GM23338 (cell line): ENCODE results near the gene NDST4. TPM values are rescaled to one million over a fixed set of nuclear protein-coding genes. Genes with fewer than 3 reads are reported as not detected.

Source experiments
- ATAC-seq: fragments of 200-7000 bp; cut with Tn5 transposase; 3 replicates; pipeline ENCODE4 v1.9.1; 2020
- DNase-seq: peaks from one replicate; pipeline ENCODE4 v3.0.0-alpha.2; 2015; ENCODE audit warnings: low spot score
- H2AFZ ChIP-seq: fragments of 200-600 bp; sonication (generic); 2 replicates; pipeline ENCODE4 v1.8.0; 2016; ENCODE audit warnings: antibody characterized with exemption, mild to moderate bottlenecking, moderate library complexity
- H3F3A ChIP-seq: fragments of 200-600 bp; sonication (generic); replicated peaks from 2 replicates; pipeline ENCODE4 v1.8.0; 2017; ENCODE audit warnings: antibody characterized with exemption, mixed run types, low read depth
- H3K27ac ChIP-seq: fragments of 200-600 bp; sonication (generic); 2 replicates; pipeline ENCODE4 v1.6.1; 2016; ENCODE audit warnings: low read depth
- H3K27me3 ChIP-seq: fragments of 200-600 bp; sonication (generic); 2 replicates; pipeline ENCODE4 v1.8.0; 2016; ENCODE audit warnings: mild to moderate bottlenecking, mixed run types, moderate library complexity; ENCODE audit not compliant: insufficient read depth
- H3K36me3 ChIP-seq: fragments of 200-600 bp; sonication (generic); 2 replicates; pipeline ENCODE4 v1.8.0; 2016; ENCODE audit warnings: mild to moderate bottlenecking; ENCODE audit not compliant: insufficient read depth
- H3K4me1 ChIP-seq: fragments of 200-600 bp; sonication (generic); 2 replicates; pipeline ENCODE4 v1.8.0; 2016; ENCODE audit warnings: mild to moderate bottlenecking, moderate library complexity; ENCODE audit not compliant: insufficient read depth
- H3K4me2 ChIP-seq: fragments of 200-600 bp; sonication (generic); 2 replicates; pipeline ENCODE4 v1.7.1; 2017; ENCODE audit warnings: mixed run types
- H3K4me3 ChIP-seq: fragments of 200-600 bp; sonication (generic); 2 replicates; pipeline ENCODE4 v1.6.1; 2016; ENCODE audit warnings: mixed run types
- H3K79me2 ChIP-seq: fragments of 200-600 bp; sonication (generic); replicated peaks from 2 replicates; pipeline ENCODE4 v1.8.0; 2017; ENCODE audit warnings: mild to moderate bottlenecking; ENCODE audit not compliant: insufficient read depth
- H3K9me2 ChIP-seq: fragments of 200-600 bp; sonication (generic); 2 replicates; pipeline ENCODE4 v1.8.0; 2017; ENCODE audit not compliant: insufficient read depth
- H4K20me1 ChIP-seq: fragments of 200-600 bp; sonication (generic); replicated peaks from 2 replicates; pipeline ENCODE4 v1.8.0; 2017; ENCODE audit warnings: mild to moderate bottlenecking; ENCODE audit not compliant: insufficient read depth
- H3K27ac Mint-ChIP-seq: 2 replicates; pipeline ENCODE4 v1.8.0; 2020; ENCODE audit warnings: inconsistent platforms, mild to moderate bottlenecking, moderate library complexity, mixed read lengths
- H3K27me3 Mint-ChIP-seq: 3 replicates; pipeline ENCODE4 v1.8.0; 2022; ENCODE audit warnings: low read depth, mild to moderate bottlenecking, moderate library complexity, mixed read lengths, inconsistent platforms; ENCODE audit not compliant: insufficient read depth, poor library complexity
- H3K36me3 Mint-ChIP-seq: 3 replicates; pipeline ENCODE4 v1.8.0; 2021; ENCODE audit warnings: low read depth, mild to moderate bottlenecking, inconsistent platforms, moderate library complexity, mixed read lengths
- H3K4me1 Mint-ChIP-seq: 3 replicates; pipeline ENCODE4 v1.8.0; 2020; ENCODE audit warnings: mild to moderate bottlenecking, inconsistent platforms, mixed read lengths
- H3K4me3 Mint-ChIP-seq: 3 replicates; pipeline ENCODE4 v1.8.0; 2021; ENCODE audit warnings: moderate library complexity, mild to moderate bottlenecking, inconsistent platforms, mixed read lengths
- H3K9me3 Mint-ChIP-seq: 3 replicates; pipeline ENCODE4 v1.8.0; 2020; ENCODE audit warnings: moderate library complexity, mild to moderate bottlenecking, inconsistent platforms, mixed read lengths
- CREB1 ChIP-seq: fragments of 250-450 bp; sonication (Bioruptor Pico); IDR thresholded peaks from 2 replicates; pipeline ENCODE4 v1.5.0; 2020; ENCODE audit warnings: low read depth, mild to moderate bottlenecking, moderate library complexity
- CTCF ChIP-seq, 2 experiments: fragments of 200-600 bp in 1 of 2; sonication (generic) in 1 of 2; conservative IDR thresholded peaks; 2 replicates each; pipeline versions ENCODE4 v1.5.1 to v1.6.1; 2016 to 2017; ENCODE audit warnings: antibody characterized with exemption in 2 of 2, low read depth in 2 of 2, mild to moderate bottlenecking in 2 of 2, moderate library complexity in 1 of 2
- EZH2 ChIP-seq: fragments of 200-600 bp; sonication (generic); IDR thresholded peaks from one replicate; pipeline ENCODE4 v1.8.0; 2017; ENCODE audit warnings: antibody characterized with exemption, mild to moderate bottlenecking, low read depth; ENCODE audit not compliant: unreplicated experiment
- EZH2phosphoT487 ChIP-seq: fragments of 200-600 bp; sonication (generic); IDR thresholded peaks from one replicate; pipeline ENCODE4 v1.8.1; 2018; ENCODE audit warnings: antibody characterized with exemption; ENCODE audit not compliant: unreplicated experiment
- NANOG ChIP-seq: IDR thresholded peaks from 2 replicates; pipeline ENCODE4 v1.6.1; 2016; ENCODE audit warnings: antibody characterized with exemption, borderline replicate concordance
- POLR2AphosphoS5 ChIP-seq: IDR thresholded peaks from 2 replicates; pipeline ENCODE4 v1.6.1; 2016; ENCODE audit warnings: antibody characterized with exemption, low read depth
- STAT1 ChIP-seq: IDR thresholded peaks from one replicate; pipeline ENCODE4 v1.6.1; 2016; ENCODE audit warnings: antibody characterized with exemption; ENCODE audit not compliant: unreplicated experiment
- ZNF114 ChIP-seq: fragments of 250-450 bp; sonication (Bioruptor Pico); IDR thresholded peaks from 2 replicates; pipeline ENCODE4 v1.5.0; 2020; ENCODE audit warnings: mild to moderate bottlenecking, moderate library complexity
- ZNF462 ChIP-seq: fragments of 250-450 bp; sonication (Bioruptor Pico); IDR thresholded peaks from 2 replicates; pipeline ENCODE4 v1.5.0; 2020; ENCODE audit warnings: mild to moderate bottlenecking, moderate library complexity
- polyA plus RNA-seq: library from polyadenylated mRNA; unstranded; fragments of >200 nt; fragmentation: Nextera tagmentation; extraction: Ambion mirVana; gene quantifications from 2 replicates; pipeline ENCODE4 v1.2.1, GENCODE V29; 2016
- total RNA-seq: library from RNA; depleted of rRNA; stranded (reverse); fragments of >200 nt; shearing (Covaris generic); gene quantifications from 2 replicates; pipeline ENCODE4 v1.2.3, GENCODE V29; 2014
- TF ChIP-seq, protein P1 (sequence below): IDR thresholded peaks from 2 replicates; pipeline ENCODE4 v1.6.1; 2016; ENCODE audit warnings: antibody characterized with exemption

Gene NDST4
- total and polyA plus RNA-seq, 2 experiments from 2014 or later = not detected

DNA sequence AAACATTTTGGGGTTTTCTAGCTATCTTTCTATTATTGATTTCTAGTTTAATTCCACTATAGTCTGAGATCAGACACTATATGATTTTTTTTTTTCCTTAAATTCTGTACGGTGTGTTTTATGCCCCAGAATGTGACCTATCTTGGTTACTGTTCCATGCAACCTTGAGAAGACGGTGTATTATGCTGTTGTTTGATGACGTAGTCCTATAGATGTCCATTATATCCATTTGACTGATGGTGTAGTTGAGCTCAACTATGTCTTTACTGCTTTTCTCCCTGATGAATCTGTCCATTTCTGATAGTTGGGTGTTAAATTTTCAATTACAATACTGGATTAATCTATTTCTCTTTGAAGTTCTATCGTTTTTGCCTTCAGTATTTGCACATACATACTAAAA, 212.5 kb downstream of the NDST4 start (continued):
- TF ChIP-seq CTCF (conservative IDR thresholded peaks at IDR 0.05; ENCODE audit: low read depth in 2 of 2) (no peak), CREB1 (CRISPR knock-in tag) (no peak), ZNF114 (CRISPR knock-in tag) (no peak), POLR2AphosphoS5 (no peak)

DNA sequence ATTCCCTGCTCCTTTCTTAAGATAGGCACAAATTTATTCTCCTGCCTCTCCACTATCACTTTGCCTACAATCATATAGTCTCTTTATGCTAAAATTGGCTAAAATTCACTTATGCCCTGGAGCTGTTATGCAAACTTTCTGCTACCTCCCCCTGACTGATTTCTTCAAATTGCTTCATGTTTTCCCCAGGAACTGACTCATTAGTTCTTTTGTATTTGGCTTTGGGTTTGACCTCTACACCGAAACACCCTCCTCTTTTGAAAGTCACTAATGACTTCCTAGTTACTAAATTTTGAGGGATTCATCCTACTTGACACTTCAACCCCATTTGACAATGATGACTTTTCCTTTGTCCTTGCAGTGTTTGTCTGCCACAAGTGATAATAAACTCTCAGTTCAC, 222.6 kb downstream of the NDST4 start:
- H3K4me3 Mint-ChIP-seq = no peak overlapping the region
- no peaks in the 10 kb centered on the region for H3F3A ChIP-seq
- H3K9me3 Mint-ChIP-seq = no peaks in the 10 kb centered on the region
- H4K20me1 ChIP-seq = no peaks in the 10 kb centered on the region
- H3K27me3 Mint-ChIP-seq = peaks cover 2% of the 10 kb centered on the region
- DNase-seq = no peak
- ATAC-seq = no peak
- no peak overlapping the region; the same call in 1 of the 2 replicates for H2AFZ ChIP-seq
- TF ChIP-seq NANOG (no peak), POLR2AphosphoS5 (no peak), EZH2 (no peak), CREB1 (CRISPR knock-in tag) (no peak), EZH2phosphoT487 (no peak)
- TF ChIP-seq, protein P1, sequence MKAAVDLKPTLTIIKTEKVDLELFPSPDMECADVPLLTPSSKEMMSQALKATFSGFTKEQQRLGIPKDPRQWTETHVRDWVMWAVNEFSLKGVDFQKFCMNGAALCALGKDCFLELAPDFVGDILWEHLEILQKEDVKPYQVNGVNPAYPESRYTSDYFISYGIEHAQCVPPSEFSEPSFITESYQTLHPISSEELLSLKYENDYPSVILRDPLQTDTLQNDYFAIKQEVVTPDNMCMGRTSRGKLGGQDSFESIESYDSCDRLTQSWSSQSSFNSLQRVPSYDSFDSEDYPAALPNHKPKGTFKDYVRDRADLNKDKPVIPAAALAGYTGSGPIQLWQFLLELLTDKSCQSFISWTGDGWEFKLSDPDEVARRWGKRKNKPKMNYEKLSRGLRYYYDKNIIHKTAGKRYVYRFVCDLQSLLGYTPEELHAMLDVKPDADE = no peak
- no peaks in the 10 kb centered on the region for H3K4me1 ChIP-seq
- H3K36me3 ChIP-seq = no peaks in the 10 kb centered on the region
- no peaks in the 10 kb centered on the region for H3K27me3 ChIP-seq
- H3K79me2 ChIP-seq = no peaks in the 10 kb centered on the region
- no peak overlapping the region for H3K27ac ChIP-seq
- no peaks in the 10 kb centered on the region for H3K9me2 ChIP-seq
- H3K4me2 ChIP-seq = no peak overlapping the region
- no peak overlapping the region for H3K4me3 ChIP-seq
- peaks cover 9% of the 10 kb centered on the region for H3K4me1 Mint-ChIP-seq
- peak overlapping the region; percentile 3; the same call in 1 of the 2 replicates for H3K27ac Mint-ChIP-seq
- H3K36me3 Mint-ChIP-seq = no peaks in the 10 kb centered on the region

GRCh38 chr4:114886761-114887160, 226.7 kb downstream of the NDST4 start:
- H3K27me3 ChIP-seq = no peaks in the 10 kb centered on the region
- peaks cover 9% of the 10 kb centered on the region for H3K4me1 Mint-ChIP-seq
- no peak overlapping the region for H3K4me3 Mint-ChIP-seq
- H3K4me1 ChIP-seq = no peaks in the 10 kb centered on the region
- DNase-seq (no peak), ATAC-seq (no peak)
- no peak overlapping the region for H3K4me2 ChIP-seq
- H3K9me3 Mint-ChIP-seq = no peaks in the 10 kb centered on the region
- no peak overlapping the region for H3K27ac ChIP-seq
- no peak overlapping the region for H3K4me3 ChIP-seq
- no peaks in the 10 kb centered on the region for H3K36me3 ChIP-seq
- no peaks in the 10 kb centered on the region for H3K79me2 ChIP-seq
- TF ChIP-seq POLR2AphosphoS5 = no peak
- TF ChIP-seq STAT1 = no peak
- no peak for TF ChIP-seq ZNF462
- H3F3A ChIP-seq = no peaks in the 10 kb centered on the region
- no peaks in the 10 kb centered on the region for H4K20me1 ChIP-seq
- no peak overlapping the region for H2AFZ ChIP-seq
- H3K36me3 Mint-ChIP-seq = no peaks in the 10 kb centered on the region
- H3K27ac Mint-ChIP-seq = no peak overlapping the region
- no peaks in the 10 kb centered on the region for H3K9me2 ChIP-seq
- H3K27me3 Mint-ChIP-seq = peaks cover 2% of the 10 kb centered on the region
